Testis (tissue), 3 donors: ENCODE measurements around the gene CCT7. TPM values are rescaled to one million over a fixed set of nuclear protein-coding genes. Genes with fewer than 3 reads are reported as not detected.

Experiments used
- DNase-seq: peaks from one replicate; pipeline ENCODE4 v3.0.0-alpha.2; 2019
- H3K27ac ChIP-seq, 2 donors: fragments of 200-600 bp; sonication (generic); one replicate each; pipeline ENCODE4 v1.5.1; 2019
- H3K27me3 ChIP-seq: fragments of 200-600 bp; sonication (generic); one replicate; pipeline ENCODE4 v1.5.1; 2019
- H3K36me3 ChIP-seq: fragments of 200-600 bp; sonication (generic); one replicate; pipeline ENCODE4 v1.5.1; 2017; ENCODE audit warnings: low read depth; ENCODE audit errors: missing control alignments
- H3K4me1 ChIP-seq: fragments of 200-600 bp; sonication (generic); one replicate; pipeline ENCODE4 v1.5.1; 2019
- H3K4me3 ChIP-seq, 2 donors: fragments of 200-600 bp; sonication (generic); one replicate each; pipeline ENCODE4 v1.5.1; 2017 to 2019
- H3K9me3 ChIP-seq: fragments of 200-600 bp; sonication (generic); one replicate; pipeline ENCODE4 v1.5.1; 2017
- POLR2A ChIP-seq: fragments of 450-650 bp; IDR thresholded peaks from one replicate; pipeline ENCODE4 v1.6.1; 2017; ENCODE audit warnings: antibody characterized with exemption, mild to moderate bottlenecking, moderate library complexity
- WGBS, 2 donors: methylation state at CpG; one replicate each; pipeline ENCODE4 v1.1.5; 2018; 5-methylcytosine and 5-hydroxymethylcytosine counted together
- intact Hi-C: fragments of 100-400 bp; cut with DNase I; formaldehyde crosslinking; loops from one replicate; pipeline ENCODE4 v1.15.1; 2023; ENCODE audit warnings: low total_unique reads
- polyA plus RNA-seq: library from polyadenylated mRNA; stranded (reverse); fragments of 350-450 nt; fragmentation: Illumina TruSeq; extraction: RNeasy Lipid Tissue Mini Kit (QIAGEN cat#74804); gene quantifications from one replicate; pipeline ENCODE4 v1.2.3, GENCODE V29; 2014; ENCODE audit warnings: low read depth, low replicate concordance; ENCODE audit not compliant: insufficient read depth
- total RNA-seq, 2 donors: library from RNA; depleted of rRNA; stranded (reverse); fragments of >200 nt; gene quantifications; one replicate each; pipeline ENCODE4 v1.2.3, GENCODE V29; 2016
- TF ChIP-seq, protein P1 (sequence below), 3 experiments: fragments of 450-650 bp in 2 of 3; fragments of 200-600 bp in 1 of 3; sonication (generic) in 1 of 3; IDR thresholded peaks; one replicate each; pipeline ENCODE4 v1.5.1; 2016 to 2019; ENCODE audit warnings: antibody characterized with exemption in 3 of 3, mild to moderate bottlenecking in 2 of 3, moderate library complexity in 1 of 3

The CCT7 gene
- total and polyA plus RNA-seq, 3 donors from 2014 or later, result 237 to 459 (median 262) TPM

GRCh38 chr2:73244580-73244979 lies 10.5 kb downstream of the CCT7 start:
- peaks cover 9% of the 10 kb centered on the region for H3K4me1 ChIP-seq
- 92 to 93% methylated on average over 3 of the region's 3 CpGs for WGBS, 2 donors
- TF ChIP-seq, protein P1, sequence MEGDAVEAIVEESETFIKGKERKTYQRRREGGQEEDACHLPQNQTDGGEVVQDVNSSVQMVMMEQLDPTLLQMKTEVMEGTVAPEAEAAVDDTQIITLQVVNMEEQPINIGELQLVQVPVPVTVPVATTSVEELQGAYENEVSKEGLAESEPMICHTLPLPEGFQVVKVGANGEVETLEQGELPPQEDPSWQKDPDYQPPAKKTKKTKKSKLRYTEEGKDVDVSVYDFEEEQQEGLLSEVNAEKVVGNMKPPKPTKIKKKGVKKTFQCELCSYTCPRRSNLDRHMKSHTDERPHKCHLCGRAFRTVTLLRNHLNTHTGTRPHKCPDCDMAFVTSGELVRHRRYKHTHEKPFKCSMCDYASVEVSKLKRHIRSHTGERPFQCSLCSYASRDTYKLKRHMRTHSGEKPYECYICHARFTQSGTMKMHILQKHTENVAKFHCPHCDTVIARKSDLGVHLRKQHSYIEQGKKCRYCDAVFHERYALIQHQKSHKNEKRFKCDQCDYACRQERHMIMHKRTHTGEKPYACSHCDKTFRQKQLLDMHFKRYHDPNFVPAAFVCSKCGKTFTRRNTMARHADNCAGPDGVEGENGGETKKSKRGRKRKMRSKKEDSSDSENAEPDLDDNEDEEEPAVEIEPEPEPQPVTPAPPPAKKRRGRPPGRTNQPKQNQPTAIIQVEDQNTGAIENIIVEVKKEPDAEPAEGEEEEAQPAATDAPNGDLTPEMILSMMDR (IDR thresholded peaks at IDR 0.05), result no peak
- no peak for TF ChIP-seq POLR2A
- H3K4me3 ChIP-seq, result no peak overlapping the region
- no peaks in the 10 kb centered on the region for H3K9me3 ChIP-seq
- no peaks in the 10 kb centered on the region for H3K36me3 ChIP-seq
- H3K27ac ChIP-seq, result no peak overlapping the region
- intact Hi-C loops, result no loop called here
- H3K27me3 ChIP-seq, result no peaks in the 10 kb centered on the region
- DNase-seq, result no peak

GRCh38 chr2:73246850-73247249 lies 12.7 kb downstream of the CCT7 start:
- TF ChIP-seq, protein P1 (IDR thresholded peaks at IDR 0.05), result no peak
- no peak for TF ChIP-seq POLR2A
- intact Hi-C loops, result no loop called here
- no peaks in the 10 kb centered on the region for H3K36me3 ChIP-seq
- no peaks in the 10 kb centered on the region for H3K27me3 ChIP-seq
- no peak for DNase-seq
- H3K9me3 ChIP-seq, result no peaks in the 10 kb centered on the region
- peaks cover 18% of the 10 kb centered on the region for H3K4me1 ChIP-seq
- WGBS, 2 donors, result 66 to 76% methylated on average over 3 of the region's 3 CpGs
- H3K4me3 ChIP-seq, result no peak overlapping the region
- H3K27ac ChIP-seq, result no peak overlapping the region

- 59 to 71% methylated on average over 9 of the region's 9 CpGs for WGBS, 2 donors
- DNase-seq, result no peak
- Histone ChIP-seq H3K9me3 (no peaks in the 10 kb centered on the region), H3K4me1 (peaks cover 12% of the 10 kb centered on the region), H3K27ac (no peak overlapping the region), H3K4me3 (no peak overlapping the region), H3K27me3 (no peaks in the 10 kb centered on the region), H3K36me3 (no peaks in the 10 kb centered on the region)
- no peak for TF ChIP-seq POLR2A
- TF ChIP-seq, protein P1 (IDR thresholded peaks at IDR 0.05), result no peak
- intact Hi-C loops, result no loop called here
Observed at GRCh38 chr2:73249636-73250035, 15.5 kb downstream of the CCT7 start.

- H3K4me1 ChIP-seq, result peaks cover 9% of the 10 kb centered on the region
- intact Hi-C loops, result no loop called here
- DNase-seq, result no peak
- H3K4me3 ChIP-seq, result no peak overlapping the region
- no peak overlapping the region for H3K27ac ChIP-seq
- no peaks in the 10 kb centered on the region for H3K36me3 ChIP-seq
- no peak for TF ChIP-seq POLR2A
- TF ChIP-seq, protein P1 (IDR thresholded peaks at IDR 0.05), result no peak
- 67 to 72% methylated on average over 15 to 17 of the region's 17 CpGs for WGBS, 2 donors
- H3K27me3 ChIP-seq, result no peaks in the 10 kb centered on the region
- no peaks in the 10 kb centered on the region for H3K9me3 ChIP-seq
Observed at GRCh38 chr2:73250872-73251846, 17.1 kb downstream of the CCT7 start.
